ENCODE measurements around the gene CAPN8. TPM values are rescaled to one million over a fixed set of nuclear protein-coding genes. Genes with fewer than 3 reads are reported as not detected.

CAPN8 gene
- total RNA-seq, 1 donor from 2014 or later, result not detected

GRCh38 chr1:223702735-223703667, 37.5 kb upstream of the CAPN8 start:
- DNase-seq (ENCODE audit: extremely low spot score, unreplicated experiment), result no peak
- H3K4me3 Mint-ChIP-seq (ENCODE audit: unreplicated experiment), result peak overlapping the region; percentile 64
- TF ChIP-seq CTCF (IDR thresholded peaks at IDR 0.05), result no peak
- no peaks in the 10 kb centered on the region for H3K9me3 Mint-ChIP-seq (ENCODE audit: unreplicated experiment)
- H3K36me3 Mint-ChIP-seq (ENCODE audit: unreplicated experiment), result no peaks in the 10 kb centered on the region
- H3K27me3 Mint-ChIP-seq (ENCODE audit: unreplicated experiment), result no peaks in the 10 kb centered on the region
- H3K27ac Mint-ChIP-seq (ENCODE audit: unreplicated experiment), result peak overlapping the region; percentile 92
- H3K4me1 Mint-ChIP-seq (ENCODE audit: unreplicated experiment), result peaks cover 90% of the 10 kb centered on the region

GRCh38 chr1:223700942-223701637, 35.6 kb upstream of the CAPN8 start:
- H3K27ac Mint-ChIP-seq (ENCODE audit: unreplicated experiment), result peak overlapping the region; percentile 92
- H3K36me3 Mint-ChIP-seq (ENCODE audit: unreplicated experiment), result no peaks in the 10 kb centered on the region
- H3K9me3 Mint-ChIP-seq (ENCODE audit: unreplicated experiment), result no peaks in the 10 kb centered on the region
- H3K4me1 Mint-ChIP-seq (ENCODE audit: unreplicated experiment), result peaks cover 74% of the 10 kb centered on the region
- TF ChIP-seq CTCF (IDR thresholded peaks at IDR 0.05), result no peak
- no peaks in the 10 kb centered on the region for H3K27me3 Mint-ChIP-seq (ENCODE audit: unreplicated experiment)
- H3K4me3 Mint-ChIP-seq (ENCODE audit: unreplicated experiment), result peak overlapping the region; percentile 83
- peak; percentile 86 for DNase-seq (ENCODE audit: extremely low spot score, unreplicated experiment)

- Mint-ChIP-seq H3K27me3 (ENCODE audit: unreplicated experiment) (no peaks in the 10 kb centered on the region), H3K4me3 (ENCODE audit: unreplicated experiment) (peak overlapping the region; percentile 83), H3K27ac (ENCODE audit: unreplicated experiment) (peak overlapping the region; percentile 92), H3K4me1 (ENCODE audit: unreplicated experiment) (peaks cover 72% of the 10 kb centered on the region), H3K9me3 (ENCODE audit: unreplicated experiment) (no peaks in the 10 kb centered on the region), H3K36me3 (ENCODE audit: unreplicated experiment) (no peaks in the 10 kb centered on the region)
- DNase-seq (ENCODE audit: extremely low spot score, unreplicated experiment), result no peak
- no peak for TF ChIP-seq CTCF (IDR thresholded peaks at IDR 0.05)
Measured at GRCh38 chr1:223700388-223700918, 35.0 kb upstream of the CAPN8 start.

GRCh38 chr1:223695941-223696340, 30.4 kb upstream of the CAPN8 start:
- Mint-ChIP-seq H3K4me3 (ENCODE audit: unreplicated experiment) (no peak overlapping the region), H3K27me3 (ENCODE audit: unreplicated experiment) (no peaks in the 10 kb centered on the region)

More at GRCh38 chr1:223695941-223696340, 30.4 kb upstream of the CAPN8 start:
- H3K36me3 Mint-ChIP-seq (ENCODE audit: unreplicated experiment), result no peaks in the 10 kb centered on the region
- peaks cover 30% of the 10 kb centered on the region for H3K4me1 Mint-ChIP-seq (ENCODE audit: unreplicated experiment)
- no peak overlapping the region for H3K27ac Mint-ChIP-seq (ENCODE audit: unreplicated experiment)
- no peaks in the 10 kb centered on the region for H3K9me3 Mint-ChIP-seq (ENCODE audit: unreplicated experiment)
- no peak for TF ChIP-seq CTCF (IDR thresholded peaks at IDR 0.05)
- DNase-seq (ENCODE audit: extremely low spot score, unreplicated experiment), result no peak
